Measurements from ENCODE around the gene PLA2G2C. TPM values are rescaled to one million over a fixed set of nuclear protein-coding genes. Genes with fewer than 3 reads are reported as not detected.
"Not testable (repeated sequence)": the region's sequence is repeated elsewhere in the genome, so short reads cannot be mapped to it uniquely, and the experiment has no call there.

Gene PLA2G2C
- total RNA-seq, 2 donors from 2014 or later: 0.28 TPM; not detected in 1

DNA sequence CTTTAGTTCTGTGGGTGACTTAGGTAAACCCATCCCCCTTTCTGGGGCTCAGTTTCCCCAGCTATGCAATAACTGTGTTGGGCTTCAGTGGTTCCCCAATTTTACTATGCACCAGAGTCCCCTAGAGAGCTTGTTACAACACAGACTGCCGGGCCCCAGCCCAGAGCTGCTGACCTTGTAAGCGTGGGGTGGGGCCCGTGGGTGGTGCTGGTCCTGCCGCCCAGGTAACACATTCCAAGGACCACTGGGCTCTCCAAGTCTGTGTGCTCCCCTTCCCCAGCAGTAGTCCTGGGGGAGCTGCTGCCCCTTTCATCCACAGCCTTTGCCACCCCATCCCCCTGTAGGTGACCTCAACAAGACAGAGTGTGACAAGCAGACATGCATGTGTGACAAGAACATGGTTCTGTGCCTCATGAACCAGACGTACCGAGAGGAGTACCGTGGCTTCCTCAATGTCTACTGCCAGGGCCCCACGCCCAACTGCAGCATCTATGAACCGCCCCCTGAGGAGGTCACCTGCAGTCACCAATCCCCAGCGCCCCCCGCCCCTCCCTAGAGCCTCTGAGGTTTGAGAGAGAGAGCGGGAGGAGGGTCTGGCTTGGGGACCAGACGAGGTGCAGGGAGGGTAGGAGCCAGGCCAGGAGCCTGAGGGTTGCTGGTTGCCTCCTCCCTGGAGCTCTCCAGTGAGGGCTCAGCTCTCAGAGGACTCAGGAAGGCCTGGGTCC lies 38.3 kb downstream of the PLA2G2C start:
- intact Hi-C loops (cut with DNase I, micrococcal nuclease): loop anchor here in 1 of 2 donors (10.0 kb wide), 1 partner anchor 173 kb away; the partner anchor contains the start of gene PLA2G2A
- ATAC-seq: no peak

DNA sequence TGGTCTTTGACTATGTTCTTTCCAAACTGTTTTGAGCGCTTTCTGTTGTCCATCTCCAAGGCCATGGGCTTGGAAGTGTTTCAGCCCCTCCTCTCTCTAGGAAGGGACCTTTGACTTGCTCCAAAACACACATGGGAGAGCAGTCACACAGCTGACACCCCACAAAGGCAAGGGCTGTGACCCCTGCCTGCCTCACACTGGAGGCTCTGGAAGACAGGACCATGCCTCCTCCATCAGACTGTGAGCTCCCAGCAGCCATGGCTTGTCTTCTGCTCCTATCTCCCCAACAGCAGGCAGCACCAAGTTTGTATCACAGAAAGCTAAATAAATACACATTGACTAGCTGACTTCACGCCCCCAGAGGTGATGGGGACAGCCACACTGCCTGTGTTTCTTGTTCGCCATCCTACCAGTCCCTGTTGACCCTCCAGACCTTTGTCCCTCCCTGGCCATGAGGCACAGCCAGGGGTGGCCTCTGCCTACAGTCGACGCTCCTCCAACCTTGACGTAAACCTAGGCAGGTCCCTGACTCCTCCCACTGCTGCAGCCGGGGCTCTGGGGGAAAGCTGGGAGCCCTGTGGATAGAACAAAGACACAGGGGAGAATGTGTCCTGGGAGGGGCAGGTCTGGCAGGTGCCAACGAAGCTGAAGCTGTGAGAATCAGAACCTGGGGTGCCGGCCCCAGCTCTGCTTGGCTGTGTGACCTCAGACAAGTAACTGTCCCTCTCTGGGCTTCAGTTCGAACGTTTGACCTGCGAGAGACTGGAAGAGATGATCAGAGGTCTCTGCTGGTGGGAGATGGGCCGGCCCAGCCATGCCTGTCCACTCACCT lies 42.4 kb downstream of the PLA2G2C start:
- ATAC-seq (no peak), DNase-seq (peak in 1 of 2 donors; percentile 12)
- intact Hi-C loops (cut with DNase I, micrococcal nuclease): loop anchor here in 1 of 2 donors (10.0 kb wide), 1 partner anchor 169 kb away; the partner anchor contains the start of gene PLA2G2A

More for the DNA sequence above, 38.3 kb downstream of the PLA2G2C start:
- DNase-seq: peak in 1 of 2 donors; percentile 13

DNA sequence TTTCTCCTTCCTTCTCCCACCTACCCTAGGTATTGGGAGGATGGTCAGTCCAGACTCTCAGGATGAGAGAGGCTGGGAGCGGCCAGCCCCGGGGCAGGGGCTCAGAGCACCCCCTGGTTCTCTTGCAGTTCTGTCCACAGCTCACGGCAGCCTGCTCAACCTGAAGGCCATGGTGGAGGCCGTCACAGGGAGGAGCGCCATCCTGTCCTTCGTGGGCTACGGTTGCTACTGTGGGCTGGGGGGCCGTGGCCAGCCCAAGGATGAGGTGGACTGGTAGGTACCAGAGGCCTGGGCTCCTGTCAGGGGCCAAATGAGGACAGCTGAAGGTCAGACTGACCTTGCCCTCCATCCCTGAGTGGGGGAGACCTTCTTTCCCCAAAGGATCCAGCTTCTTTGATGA lies 43.0 kb downstream of the PLA2G2C start:
- DNase-seq: peak in 1 of 2 donors; percentile 5
- intact Hi-C loops (cut with DNase I, micrococcal nuclease): loop anchor here in 1 of 2 donors (10.0 kb wide), 1 partner anchor 169 kb away; the partner anchor contains the start of gene PLA2G2A
- no peak for ATAC-seq

DNA sequence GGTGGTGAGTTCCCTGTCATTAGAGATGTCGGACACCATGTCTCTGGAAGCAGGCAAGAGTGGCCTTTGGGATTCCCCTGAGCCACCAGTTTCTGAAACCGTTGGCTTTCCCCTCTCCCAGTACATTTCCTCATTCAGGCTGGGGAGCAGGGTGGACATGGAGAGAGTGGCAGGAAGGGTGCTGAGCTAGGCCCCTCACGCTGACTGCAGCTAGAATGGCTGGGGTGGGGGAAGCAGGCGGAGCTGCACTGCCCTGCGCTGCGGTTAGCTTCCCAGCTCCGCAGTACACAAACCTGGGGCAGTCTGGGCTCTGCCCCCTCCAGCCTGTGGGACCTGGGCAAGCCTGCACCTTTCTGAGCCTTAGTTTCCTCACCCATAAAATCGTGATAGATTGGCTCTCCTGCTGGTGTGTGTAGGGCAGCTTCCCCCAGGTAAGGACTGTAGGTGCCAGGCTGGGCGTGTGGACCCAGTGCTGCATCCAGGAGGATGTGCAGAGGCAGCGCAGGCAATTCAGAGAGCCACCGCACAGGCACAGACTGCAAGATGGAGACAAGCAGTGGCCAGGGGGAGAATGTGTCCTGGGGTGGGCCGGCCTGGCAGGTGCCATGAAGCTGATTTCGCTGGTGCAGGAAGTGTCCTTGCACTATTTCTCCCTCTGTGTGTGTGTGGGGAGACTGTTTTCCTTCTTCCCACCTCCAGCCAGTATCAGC lies 44.2 kb downstream of the PLA2G2C start:
- ATAC-seq (no peak), DNase-seq (peak in 1 of 2 donors; percentile 17)
- intact Hi-C loops (cut with DNase I, micrococcal nuclease): loop anchor here in 1 of 2 donors (10.0 kb wide), 1 partner anchor 167 kb away; the partner anchor contains the start of gene PLA2G2A

DNA sequence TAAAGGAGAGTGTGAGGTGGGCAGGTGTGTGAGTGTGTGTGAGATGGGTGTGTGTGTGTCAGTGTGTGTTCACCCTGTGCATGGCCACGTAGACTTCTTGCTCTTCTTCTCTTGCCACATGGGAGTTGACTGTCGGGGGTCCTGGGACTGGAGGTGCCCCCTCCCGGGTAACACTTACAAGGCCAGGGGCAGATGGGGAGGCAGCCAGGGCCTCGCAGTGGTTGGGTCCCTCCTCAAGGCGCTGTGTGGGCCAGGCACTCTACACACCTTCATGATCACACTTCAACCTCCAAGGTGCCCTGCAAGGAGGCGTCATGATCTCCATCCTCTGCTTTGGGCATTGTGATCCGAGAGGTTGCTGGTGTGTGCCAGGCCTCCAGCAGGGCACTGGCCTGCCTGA lies 44.9 kb downstream of the PLA2G2C start:
- no peak for ATAC-seq
- intact Hi-C loops (cut with DNase I, micrococcal nuclease): loop anchor here in 1 of 2 donors (10.0 kb wide), 1 partner anchor 167 kb away; the partner anchor contains the start of gene PLA2G2A
- DNase-seq: peak in 1 of 2 donors; percentile 11

DNA sequence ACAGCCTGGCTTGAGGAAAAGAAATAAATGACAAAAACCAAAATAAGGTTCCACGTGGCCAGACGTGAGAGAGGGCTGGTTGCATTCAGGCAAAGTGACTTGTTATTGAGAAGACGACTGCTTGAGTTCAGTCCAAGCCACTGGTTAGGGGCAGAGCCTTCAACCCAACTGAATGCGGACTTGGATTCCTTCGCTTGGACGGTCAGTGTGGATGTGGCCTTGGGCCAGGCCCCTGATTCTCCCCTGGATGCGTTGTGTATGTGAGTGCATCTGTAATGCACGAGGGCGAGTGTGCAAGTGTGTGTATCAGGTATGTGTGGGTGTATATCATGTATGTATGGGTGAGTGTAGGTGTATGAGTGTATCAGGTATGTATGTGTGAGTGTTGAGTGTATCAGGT lies 45.3 kb downstream of the PLA2G2C start:
- intact Hi-C loops (cut with DNase I, micrococcal nuclease): loop anchor here in 1 of 2 donors (10.0 kb wide), 1 partner anchor 166 kb away; the partner anchor contains the start of gene PLA2G2A
- ATAC-seq (no peak), DNase-seq (peak in 1 of 2 donors; percentile 9)

DNA sequence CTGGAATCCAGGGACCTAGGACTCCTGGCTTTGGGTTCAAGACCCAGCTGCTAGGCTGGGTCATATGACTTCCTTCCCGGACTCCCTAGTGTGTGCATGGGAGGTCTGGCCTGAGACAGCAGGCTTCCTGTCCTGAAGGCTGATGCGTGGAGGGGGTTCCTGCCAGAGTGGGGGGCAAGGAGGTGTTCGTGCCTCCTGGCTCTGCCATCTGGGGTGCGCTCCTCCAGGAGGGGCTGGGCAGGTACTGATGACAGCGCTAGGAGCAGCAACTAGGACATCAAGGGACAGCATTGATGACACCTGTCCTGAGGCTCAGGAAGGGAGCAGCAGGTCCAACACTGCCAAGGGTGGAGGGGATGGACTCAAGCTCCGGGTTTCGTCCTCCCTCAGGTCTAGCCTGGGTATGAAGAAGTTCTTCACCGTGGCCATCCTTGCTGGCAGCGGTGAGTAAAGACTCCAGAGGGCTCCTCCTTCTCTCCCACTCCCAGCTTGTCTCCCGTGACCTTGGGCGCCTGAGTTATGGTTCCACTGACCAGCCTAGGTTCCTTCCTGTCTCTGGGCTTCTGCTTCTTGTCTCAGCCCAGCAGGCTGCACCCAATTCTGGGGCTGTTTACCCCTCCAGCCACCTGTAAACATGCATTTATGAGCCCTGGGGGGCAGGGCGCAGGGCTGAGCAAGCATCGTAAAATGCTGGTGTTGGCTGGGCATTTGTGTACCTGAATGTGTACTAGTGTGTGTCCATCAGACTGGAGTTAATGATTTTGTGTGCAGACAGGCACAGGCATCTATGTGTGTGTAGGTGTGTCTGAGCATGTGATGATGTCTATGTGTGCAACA lies 46.3 kb downstream of the PLA2G2C start:
- ATAC-seq: no peak
- intact Hi-C loops (cut with DNase I, micrococcal nuclease): loop anchor here in 1 of 2 donors (10.0 kb wide), 1 partner anchor 165 kb away; the partner anchor contains the start of gene PLA2G2A
- DNase-seq: peak in 1 of 2 donors; percentile 18

DNA sequence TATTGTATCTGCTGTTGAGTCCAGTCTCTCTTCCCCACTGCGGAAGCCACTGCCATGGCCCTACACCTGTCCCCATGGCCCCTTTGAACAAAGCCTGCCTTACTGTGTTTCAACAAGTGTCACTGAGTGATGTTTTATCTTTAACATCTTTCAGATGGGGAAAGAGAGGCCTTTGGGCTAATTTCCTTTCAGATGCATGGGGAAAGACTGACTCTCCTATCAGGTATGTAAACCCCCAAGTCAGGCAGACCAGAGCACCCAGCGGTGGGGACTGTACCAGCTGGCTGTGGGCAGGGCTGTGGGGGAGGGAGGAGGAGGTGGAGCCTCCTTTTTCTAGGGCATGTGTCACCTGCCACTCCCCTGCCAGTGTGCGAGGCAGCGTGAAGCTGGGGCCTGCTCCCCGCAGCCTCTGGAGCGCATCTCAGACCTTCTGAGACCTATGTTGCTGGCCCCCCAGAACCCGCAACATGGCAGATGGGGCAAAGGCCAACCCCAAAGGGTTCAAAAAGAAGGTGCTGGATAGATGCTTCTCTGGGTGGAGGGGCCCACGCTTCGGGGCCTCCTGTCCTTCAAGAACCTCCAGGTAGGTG lies 47.3 kb downstream of the PLA2G2C start, which contains the start of gene PLA2G2F:
TSS of gene PLA2G2F (plus strand) at position 363 of the 590 bp plus-strand sequence. CDS start at position 468, 105 bp downstream.
- DNase-seq (peak in 1 of 2 donors; percentile 17), ATAC-seq (no peak)
- intact Hi-C loops (cut with DNase I, micrococcal nuclease): no loop called here

DNA sequence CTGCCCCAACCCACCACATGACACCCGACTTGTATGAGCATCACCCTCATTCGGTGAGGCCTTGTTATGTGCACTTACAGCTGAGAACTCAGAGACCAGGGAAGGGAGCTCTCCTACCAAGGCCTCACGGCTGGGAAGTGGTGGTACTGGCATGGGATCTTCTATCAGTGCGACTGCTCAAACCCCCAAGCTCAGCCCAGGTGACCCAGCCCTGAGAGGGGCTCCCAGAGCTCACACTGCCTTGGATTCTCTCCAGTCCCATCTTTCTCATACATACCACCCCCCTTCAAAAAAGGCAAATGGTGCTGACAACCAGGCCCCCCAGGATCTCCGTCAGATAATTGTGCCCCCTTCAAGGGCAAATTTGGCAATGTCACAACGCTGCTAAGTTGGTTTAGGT lies 48.0 kb downstream of the PLA2G2C start:
- DNase-seq (peak in 1 of 2 donors; percentile 12), ATAC-seq (no peak)
- intact Hi-C loops (cut with DNase I, micrococcal nuclease): no loop called here

DNA sequence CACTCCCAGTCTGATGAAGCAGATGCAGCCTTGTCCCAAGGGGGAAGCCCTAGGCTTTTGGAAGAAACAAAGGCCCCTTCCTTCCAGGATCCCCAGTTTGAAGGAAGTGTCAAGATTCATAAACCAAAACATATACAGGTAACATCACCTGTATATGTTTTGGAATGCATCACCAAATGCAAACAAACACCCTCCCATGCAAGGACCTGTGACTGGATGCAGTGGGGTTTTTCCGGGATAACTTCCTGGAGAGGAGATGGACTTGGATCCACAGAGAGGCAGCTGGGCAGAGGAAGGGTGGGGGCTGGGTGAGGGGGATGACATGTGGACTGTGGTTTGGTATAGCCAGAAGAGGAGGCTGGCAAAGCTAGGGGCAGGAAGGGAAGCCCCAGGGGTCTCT lies 48.7 kb downstream of the PLA2G2C start:
- DNase-seq (peak in 1 of 2 donors; percentile 33), ATAC-seq (peak; percentile 59)
- intact Hi-C loops (cut with DNase I, micrococcal nuclease): no loop called here

DNA sequence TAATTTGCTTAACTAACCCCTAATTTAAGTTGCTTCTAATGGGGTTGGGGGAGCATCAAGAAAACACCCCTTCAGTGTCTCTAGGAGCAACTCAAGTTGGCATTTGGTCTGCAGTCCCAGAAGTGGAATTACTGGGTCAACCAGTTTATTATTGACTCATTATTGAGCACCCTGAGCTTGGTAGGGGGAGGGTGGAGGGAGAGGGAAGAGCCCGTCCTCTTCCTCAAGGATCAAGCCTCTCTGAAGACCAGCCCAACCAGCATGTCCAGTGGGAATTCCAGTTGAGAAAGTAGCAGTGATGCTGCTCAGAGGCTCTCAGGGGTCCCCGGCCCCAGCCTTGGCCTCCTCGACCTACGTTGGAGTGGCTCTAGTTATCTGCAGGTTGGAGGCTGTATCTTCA lies 49.3 kb downstream of the PLA2G2C start:
- ATAC-seq: no peak
- peak in 1 of 2 donors; percentile 5 for DNase-seq
- intact Hi-C loops (cut with DNase I, micrococcal nuclease): no loop called here

DNA sequence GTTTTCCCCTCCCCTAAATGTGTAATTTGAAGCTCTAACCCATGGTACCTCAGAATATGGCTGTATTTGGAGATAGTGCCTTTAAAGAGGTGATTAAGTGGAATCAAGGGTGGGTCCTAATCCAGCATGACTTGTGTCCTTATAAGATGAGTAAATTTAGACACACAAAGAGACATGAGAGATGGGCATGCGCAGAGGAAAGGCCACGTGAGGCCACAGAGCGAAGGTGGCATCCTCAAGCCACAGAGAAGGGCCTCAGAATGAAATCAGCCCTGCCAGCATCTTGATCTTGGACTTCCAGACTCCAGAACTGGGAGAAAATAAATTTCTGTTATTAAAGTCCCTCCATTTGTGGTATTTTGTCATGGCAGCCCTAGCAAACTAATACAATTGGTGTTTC lies 50.1 kb downstream of the PLA2G2C start:
- intact Hi-C loops (cut with DNase I, micrococcal nuclease): no loop called here
- ATAC-seq (no peak), DNase-seq (no peak)

DNA sequence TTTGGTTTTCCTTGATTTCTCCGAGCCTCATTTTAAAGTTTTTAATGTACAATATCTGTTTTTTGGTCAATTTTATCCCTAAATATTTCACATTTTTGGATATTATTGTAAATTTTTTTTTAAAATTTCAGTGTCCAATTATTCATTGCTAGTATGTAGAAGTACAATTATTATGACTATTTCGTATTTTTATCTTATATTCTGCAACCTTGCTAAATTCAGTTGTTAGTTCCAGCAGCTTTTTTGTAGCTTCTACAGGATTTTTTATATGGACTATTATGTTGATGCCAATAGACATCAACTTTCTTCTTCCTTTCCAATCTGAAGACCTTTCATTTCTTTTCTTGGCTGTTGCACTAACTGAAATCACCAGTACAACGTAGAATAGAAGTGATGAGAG lies 51.3 kb downstream of the PLA2G2C start:
- ATAC-seq (no peak), DNase-seq (no peak)
- intact Hi-C loops (cut with DNase I, micrococcal nuclease): no loop called here

DNA sequence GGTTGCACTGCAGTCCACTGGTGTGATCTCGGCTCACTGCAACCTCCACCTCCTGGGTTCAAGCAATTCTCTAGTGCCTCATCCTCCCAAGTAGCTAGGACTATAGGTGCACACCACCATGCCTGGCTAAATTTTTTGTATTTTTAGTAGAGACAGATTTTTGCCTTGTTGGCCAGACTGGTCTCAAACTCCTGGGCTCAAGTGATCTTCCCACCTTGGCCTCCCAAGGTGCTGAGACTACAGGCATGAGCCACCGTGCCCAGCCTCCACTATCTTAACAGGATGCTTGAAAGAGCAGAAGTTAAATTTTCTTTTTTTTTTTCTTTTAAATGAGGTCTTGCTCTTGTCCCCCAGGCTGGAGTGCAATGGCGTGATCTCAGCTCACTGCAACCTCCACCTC lies 55.8 kb downstream of the PLA2G2C start:
- ATAC-seq; intact Hi-C loops (cut with DNase I, micrococcal nuclease): not testable (repeated sequence)
- peak in 1 of 2 donors; percentile 2 for DNase-seq

DNA sequence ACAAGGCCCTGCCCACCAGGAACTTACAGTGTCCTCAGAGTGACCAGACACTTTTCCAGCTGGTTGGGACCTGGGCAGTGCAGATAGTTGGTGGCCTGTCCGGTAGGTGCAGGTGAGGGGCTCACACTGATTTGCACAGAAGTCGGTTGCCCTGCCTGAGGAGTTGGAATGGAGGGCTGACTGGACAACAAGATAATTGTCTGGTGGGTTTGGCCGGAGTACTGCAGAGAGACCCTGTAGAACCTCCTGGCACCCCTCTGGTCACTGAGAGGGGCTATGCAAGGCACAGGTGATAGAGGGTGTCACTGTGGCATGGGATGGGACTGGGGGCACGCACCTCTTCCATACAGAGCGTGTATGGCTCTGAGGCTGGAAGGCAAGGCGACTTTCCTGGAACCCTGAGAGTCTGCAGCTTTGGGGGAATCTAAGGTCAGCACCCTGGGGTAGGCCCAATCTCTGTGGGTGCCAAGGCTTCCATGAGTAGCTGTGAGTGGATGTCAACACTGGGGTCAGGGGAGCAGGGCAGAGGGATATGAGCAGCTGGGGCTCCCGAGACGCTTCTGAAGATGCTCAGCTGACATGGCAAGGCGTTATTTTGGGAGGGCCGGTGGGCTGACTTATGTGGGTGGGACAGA lies 59.4 kb downstream of the PLA2G2C start:
- ATAC-seq: no peak
- no peak for DNase-seq
- intact Hi-C loops (cut with DNase I, micrococcal nuclease): no loop called here

DNA sequence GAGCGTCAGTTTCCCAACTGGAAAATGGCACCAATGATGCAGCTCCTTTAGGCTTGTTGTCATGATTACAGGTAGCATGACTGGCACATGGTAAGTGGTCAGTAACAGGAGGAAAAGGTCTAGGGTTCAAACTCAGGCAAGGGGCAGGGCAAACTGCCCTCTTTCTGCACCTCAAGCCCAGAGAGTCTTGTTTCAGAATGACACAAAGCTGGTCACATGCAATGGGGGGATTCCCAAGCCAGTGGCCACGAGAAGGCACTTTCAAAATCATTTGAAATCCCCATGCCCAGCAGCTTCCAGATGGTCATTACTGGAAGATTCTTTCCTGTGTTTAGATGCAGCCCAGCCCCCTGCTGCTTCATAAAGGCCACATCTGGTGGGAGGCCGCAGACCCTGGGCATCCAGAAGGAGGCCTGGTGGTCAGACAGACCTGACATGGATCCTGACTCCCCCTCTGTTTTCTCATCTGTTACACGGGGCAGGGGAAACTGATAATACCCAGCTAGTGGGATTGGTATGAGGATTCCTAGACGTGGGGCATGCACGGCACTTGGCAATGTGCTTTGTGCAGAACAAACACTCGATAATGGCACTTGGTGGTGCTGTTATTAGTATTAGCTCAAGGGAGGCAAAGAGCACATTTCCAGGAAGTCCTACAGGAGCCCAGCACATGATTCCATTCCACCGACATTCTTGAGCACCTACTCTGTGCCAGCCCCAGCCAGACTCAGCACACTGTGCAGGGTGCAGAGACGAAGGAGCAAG lies 60.1 kb downstream of the PLA2G2C start:
- ATAC-seq (no peak), DNase-seq (no peak)
- intact Hi-C loops (cut with DNase I, micrococcal nuclease): no loop called here
